ENCODE data around the gene SIRT4.

Gene SIRT4

GRCh38 chr12:120278137-120279069 is 23.7 kb upstream of the SIRT4 start:
- no peak for DNase-seq (ENCODE audit: low read depth)

- no peak for DNase-seq (ENCODE audit: low read depth)
Measured at GRCh38 chr12:120283318-120283717, 18.8 kb upstream of the SIRT4 start.

GRCh38 chr12:120284381-120284780 is 17.7 kb upstream of the SIRT4 start:
- DNase-seq (ENCODE audit: low read depth), result no peak

- no peak for DNase-seq (ENCODE audit: low read depth)
Measured at GRCh38 chr12:120286768-120287490, 15.2 kb upstream of the SIRT4 start.

GRCh38 chr12:120287491-120287890 is 14.6 kb upstream of the SIRT4 start:
- no peak for DNase-seq (ENCODE audit: low read depth)

- peak; percentile 7 for DNase-seq (ENCODE audit: low read depth)
Measured at GRCh38 chr12:120290609-120291305, 11.4 kb upstream of the SIRT4 start.

GRCh38 chr12:120292411-120292660 is 9.8 kb upstream of the SIRT4 start:
- DNase-seq (ENCODE audit: low read depth), result no peak

GRCh38 chr12:120292661-120293531 is 9.2 kb upstream of the SIRT4 start, which contains the start of gene RNU4-1:
Gene RNU4-1, minus strand, starts transcription at chr12:120293237.
- DNase-seq (ENCODE audit: low read depth), result peak; percentile 58

- no peak for DNase-seq (ENCODE audit: low read depth)
Measured at GRCh38 chr12:120314220-120314619, 12.1 kb downstream of the SIRT4 start.

GRCh38 chr12:120316798-120317223 is 14.7 kb downstream of the SIRT4 start:
- DNase-seq (ENCODE audit: low read depth), result no peak

GRCh38 chr12:120317224-120318105 is 15.3 kb downstream of the SIRT4 start:
- peak; percentile 100 for DNase-seq (ENCODE audit: low read depth)

- no peak for DNase-seq (ENCODE audit: low read depth)
Measured at GRCh38 chr12:120321382-120322202, 19.5 kb downstream of the SIRT4 start.

GRCh38 chr12:120323772-120324171 is 21.7 kb downstream of the SIRT4 start:
- DNase-seq (ENCODE audit: low read depth), result no peak

- DNase-seq (ENCODE audit: low read depth), result no peak
Measured at GRCh38 chr12:120324841-120325417, 22.8 kb downstream of the SIRT4 start.

- DNase-seq (ENCODE audit: low read depth), result no peak
Measured at GRCh38 chr12:120327593-120327992, 25.5 kb downstream of the SIRT4 start, which contains the start of gene PLA2G1B. Gene PLA2G1B, minus strand, starts transcription at chr12:120327779. Its CDS starts 26 bp downstream, at chr12:120327753.

GRCh38 chr12:120328228-120328627 is 26.1 kb downstream of the SIRT4 start:
- no peak for DNase-seq (ENCODE audit: low read depth)

GRCh38 chr12:120331390-120331789 is 29.3 kb downstream of the SIRT4 start:
- no peak for DNase-seq (ENCODE audit: low read depth)

- DNase-seq (ENCODE audit: low read depth), result no peak
Measured at GRCh38 chr12:120332041-120332440, 29.9 kb downstream of the SIRT4 start.

- DNase-seq (ENCODE audit: low read depth), result no peak
Measured at GRCh38 chr12:120332523-120332922, 30.4 kb downstream of the SIRT4 start.
